NCI-H524 treated with DMSO at 0.1 percent for 48 hours (cell line): ENCODE results near the gene MBD3.
"Not testable (repeated sequence)": the region's sequence is repeated elsewhere in the genome, so short reads cannot be mapped to it uniquely, and the experiment has no call there.

Experiments
- DNase-seq: peaks from one replicate; lab custom pipeline; 2025; lab: John Stamatoyannopoulos, UW

MBD3 gene

DNA sequence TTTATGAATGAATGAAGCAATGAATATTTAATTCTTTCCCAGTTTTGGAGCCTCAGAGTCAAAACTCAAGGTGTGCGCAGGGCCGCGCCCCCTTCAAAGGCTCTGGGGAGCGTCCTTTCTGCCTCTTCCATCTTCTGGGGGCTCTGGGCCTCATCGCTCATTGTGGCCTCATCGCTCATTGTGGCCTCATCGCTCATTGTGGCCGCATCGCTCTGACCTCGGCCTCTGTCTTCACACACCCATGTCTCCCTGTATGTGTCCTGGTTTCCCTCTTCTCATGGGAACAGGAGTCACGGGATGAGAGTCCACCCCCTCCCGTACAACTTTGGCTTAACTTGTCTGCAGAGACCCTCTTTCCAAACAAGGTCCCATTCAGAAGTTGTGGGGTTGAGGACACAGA, 21.3 kb downstream of the MBD3 start:
- DNase-seq = no peak

DNA sequence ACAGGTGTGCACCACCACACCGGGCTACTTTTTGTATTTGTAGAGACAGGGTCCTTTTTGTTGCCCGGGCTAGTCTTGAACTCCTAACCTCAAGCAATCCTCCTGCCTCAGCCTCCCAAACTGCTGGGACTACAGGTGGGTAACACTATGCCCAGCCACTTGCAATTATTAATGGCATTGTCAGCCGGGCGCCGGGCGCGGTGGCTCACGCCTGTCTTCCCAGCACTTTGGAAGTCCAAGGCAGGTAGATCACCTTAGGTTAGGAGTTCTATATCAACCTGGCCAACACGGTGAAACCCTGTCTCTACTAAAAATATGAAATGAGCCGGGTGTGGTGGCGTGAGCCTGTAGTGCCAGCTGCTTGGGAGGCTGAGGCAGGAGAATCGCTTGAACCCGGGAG, 21.8 kb downstream of the MBD3 start:
- no peak for DNase-seq

DNA sequence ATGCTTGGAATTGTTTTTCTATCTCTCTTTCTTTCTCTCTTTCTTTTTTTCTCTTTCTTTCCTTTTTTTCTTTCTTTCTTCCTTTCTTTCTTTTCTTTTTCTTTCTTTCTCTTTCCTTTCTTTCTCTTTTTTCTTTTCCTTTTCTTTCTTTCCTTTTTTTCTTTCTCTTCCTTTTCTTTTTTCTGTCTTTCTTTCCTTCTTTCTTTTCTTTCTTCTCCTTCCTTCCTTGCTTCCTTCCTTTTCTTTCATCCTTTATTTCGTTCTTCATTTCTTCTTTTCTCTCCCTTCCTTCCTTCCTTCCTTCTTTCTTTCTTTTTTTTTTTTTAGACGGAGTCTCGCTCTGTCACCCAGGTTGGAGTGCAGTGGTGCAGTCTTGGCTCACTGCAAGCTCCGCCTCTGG, 22.7 kb downstream of the MBD3 start:
- no peak for DNase-seq

DNA sequence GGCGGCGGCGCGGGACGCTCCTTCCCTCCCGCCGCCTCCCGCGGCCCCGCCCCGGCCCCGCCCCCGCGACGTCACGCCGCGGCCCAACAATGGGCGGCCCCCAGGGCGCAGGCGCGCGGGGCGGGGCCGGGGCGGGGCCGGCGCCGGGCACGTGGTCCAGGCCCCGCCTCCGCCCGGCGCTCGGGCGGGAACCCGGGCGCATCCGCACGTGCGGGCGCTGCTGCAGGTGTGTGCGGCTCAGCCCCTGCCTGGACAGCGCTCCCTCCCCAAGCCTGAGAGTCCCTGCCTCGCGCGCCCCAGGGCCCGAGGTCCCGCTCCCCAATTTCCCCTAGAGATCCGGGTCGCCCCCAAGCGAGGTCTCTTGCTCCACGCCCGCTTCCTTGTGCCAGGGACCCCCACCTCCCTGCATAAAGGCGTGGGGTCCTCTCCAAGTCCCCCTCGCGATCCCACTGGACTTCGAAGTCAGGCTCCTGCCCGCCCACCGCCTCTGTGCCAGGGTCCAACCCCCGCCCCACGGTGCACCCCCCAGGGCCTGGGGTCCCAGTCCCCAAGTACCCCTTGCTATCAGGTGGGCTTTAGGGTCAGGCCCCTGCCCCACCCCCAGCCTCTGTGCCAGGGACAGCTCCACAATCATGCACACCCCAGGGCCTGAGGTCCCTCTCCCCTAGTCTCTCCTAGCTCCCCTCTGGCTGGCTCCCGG, 24.2 kb downstream of the MBD3 start, which contains the start of gene MEX3D:
MEX3D (minus strand) TSS at position 6 of the 700 bp plus-strand sequence. CDS start 267 bp downstream, outside the sequence.
- DNase-seq = no peak

DNA sequence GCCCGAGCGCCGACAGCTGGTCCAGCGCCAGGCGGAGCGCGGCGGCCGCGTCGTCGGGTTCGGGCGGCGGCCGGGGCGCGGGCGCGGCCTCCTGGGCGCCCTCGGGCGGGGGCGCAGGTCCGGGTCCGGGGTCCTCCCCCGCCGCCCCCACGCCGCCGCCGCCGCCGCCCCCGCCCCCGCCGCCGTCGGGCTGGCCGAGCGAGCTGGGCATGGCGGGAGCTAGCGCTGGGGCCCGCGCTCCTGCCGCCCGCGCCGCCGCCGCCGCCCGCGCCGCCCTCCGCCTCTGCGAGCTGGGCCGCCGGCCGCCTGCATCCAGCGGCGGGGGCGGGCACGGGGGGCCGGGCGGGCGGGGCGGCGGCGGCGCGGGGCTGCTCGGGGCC, 24.8 kb downstream of the MBD3 start:
- DNase-seq = no peak

DNA sequence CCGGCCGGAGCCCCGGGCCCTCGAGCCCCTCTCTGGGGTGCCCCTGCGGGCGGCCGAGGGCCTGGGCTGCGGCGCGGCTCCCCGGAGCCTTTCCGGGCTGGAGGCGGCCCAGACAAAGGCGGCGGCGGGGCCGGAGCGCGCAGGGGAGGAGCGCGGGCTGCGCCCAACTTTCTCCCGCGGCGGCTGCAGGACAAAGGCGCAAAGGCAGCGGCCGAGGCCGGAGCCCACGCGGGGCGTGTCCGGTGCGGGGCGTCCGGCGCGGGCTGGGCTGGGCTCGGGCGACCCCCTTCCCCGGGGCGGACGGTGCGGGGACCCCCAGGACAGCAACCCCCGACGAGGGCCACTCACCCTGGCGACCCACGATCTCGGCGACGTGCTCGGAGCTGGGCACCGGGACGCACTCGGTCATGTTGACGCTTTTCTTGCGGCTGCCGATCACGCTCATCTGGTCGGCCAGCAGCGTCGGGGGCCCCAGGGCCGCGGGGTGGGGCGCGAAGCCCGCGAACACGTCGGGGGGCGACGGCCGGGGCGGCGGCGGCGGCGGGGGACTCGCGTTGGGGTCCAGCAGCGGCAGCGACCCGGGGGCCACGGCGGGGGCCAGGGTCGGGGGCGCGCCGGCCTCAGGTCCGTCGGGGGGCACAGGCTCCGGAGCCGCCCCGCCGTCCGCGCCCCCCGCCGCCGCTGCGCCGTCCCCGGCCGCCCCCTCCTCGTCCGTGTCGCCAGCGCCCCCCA, 25.4 kb downstream of the MBD3 start:
- no peak for DNase-seq

DNA sequence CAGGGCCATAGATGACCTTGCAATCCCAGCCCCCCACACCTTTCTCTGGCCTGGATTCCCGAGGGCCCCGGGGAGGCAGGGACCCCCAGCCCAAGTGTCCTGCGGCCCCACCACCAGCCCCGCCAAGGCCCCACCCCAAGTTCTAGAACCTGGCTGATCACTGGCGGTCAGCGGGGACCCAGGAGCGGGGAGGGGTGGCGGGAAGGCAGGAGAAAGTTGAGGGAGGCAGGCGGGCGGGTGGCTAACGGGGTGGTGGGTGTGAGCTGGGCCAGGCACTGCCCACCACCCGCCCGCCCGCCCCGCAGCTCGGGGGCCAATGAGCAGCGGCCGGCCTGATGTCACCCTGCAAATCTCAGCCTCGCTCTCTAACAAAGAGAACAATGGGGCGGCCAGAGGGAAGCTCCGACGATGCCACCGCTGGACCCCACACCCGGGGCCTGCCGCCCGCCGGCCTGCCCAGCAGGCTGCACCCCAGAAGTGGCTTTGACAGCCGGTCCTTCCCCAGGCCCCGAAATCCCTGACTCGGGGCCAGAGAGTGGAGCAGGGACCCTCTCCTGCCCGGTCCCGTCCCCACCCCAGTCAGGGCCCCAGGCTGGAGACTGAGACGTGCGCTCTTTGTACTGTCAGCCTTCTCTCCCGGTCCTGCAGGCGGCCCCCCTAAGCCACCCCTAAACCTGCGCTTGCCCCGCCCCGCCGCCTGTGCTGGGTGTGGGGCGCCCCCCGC, 26.1 kb downstream of the MBD3 start:
- DNase-seq = no peak

DNA sequence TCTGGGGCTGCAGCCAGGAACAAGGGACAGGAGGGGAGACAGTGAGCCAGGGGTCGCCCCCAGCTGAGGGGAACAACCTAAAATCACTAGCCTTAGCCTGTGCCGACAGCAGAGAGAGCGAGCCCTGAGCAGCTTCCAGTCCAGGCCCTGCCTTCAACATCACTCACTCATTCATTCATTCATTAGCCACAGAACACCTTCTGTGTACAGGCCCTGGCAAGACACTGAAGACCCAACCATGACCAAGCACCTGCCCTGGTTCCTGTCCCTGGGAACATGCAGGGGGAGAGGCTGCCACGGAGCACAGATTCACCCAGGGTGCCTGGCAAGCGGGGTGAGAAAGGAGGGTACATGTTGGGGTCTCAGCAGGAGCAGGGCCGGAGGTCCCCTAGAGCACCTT, 29.4 kb downstream of the MBD3 start:
- DNase-seq = no peak

DNA sequence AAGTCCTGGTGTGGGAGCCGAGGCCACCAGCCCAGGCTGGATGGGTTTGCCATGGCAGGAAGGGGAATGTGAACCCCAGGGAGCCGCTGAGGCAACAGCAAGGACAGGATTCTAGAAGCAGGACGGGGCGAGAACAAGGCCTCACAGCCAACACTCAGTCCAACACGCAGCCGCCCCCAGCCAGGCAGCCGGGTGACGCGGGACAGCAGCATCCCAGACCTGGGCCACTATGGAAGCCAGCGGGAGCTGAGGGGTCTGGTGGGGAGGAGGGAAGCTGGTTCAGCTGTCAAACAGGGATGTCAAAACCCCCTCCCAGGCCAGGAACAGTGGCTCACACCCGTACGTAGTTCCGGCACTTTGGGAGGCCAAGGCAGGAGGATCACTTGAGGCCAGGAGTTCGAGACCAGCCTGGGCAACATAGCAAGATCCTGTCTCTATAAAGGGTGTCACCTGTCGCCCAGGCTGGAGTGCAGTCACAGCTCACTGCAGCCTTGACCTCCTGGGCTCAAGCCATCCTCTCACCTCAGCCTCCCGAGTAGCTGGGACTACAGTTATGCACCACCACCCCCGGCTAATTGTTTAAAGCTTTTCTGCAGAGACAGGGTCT, 31.3 kb downstream of the MBD3 start:
- no peak for DNase-seq

DNA sequence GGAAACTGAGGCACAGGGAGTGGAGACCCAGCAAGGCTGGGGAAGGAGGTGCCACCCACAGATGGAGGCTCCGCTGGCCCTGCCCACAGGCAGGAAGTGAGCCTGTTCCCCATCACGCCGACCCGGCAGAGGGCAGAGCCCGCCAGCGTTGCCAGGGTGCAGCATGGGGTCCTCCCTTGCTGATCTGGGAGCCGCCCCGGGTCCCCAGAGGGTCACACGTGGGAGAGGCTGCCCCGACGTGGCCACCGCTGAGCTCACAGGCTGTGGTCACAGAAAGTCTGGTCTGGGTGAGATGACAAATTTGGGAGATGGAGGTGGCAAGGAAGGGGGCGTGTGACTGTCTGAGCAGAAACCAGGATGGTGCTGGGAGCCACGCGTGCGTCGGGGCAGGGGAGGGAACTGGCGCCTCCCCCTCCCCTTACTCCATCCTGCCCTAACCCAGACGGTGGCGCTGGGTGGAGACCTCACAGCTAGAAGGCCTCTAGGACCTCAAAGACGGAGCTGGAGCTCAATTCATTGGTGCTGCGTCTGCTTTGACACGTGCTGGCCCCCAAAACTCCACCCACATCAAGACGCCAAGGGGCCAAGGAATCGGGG, 32.3 kb downstream of the MBD3 start:
- DNase-seq = no peak

DNA sequence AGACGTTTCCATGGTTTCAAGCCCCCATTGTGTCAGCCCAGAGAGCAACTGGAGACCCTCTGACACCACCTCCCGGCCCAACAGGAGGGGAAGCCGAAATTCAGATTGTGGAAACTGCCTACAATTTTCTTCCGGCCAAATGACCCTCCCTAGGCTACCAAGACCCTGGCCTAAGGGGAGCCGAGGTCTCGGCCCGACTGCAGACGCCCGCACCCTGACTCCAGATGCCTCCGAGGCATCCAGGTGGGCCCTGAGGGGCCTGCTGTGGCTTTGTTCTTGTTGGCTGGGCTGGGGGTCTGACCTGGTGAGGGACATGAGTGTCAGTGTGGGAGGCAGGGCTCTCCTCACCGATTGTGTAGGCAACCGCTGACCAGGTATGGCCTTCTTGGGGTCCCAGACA, 34.1 kb downstream of the MBD3 start:
- DNase-seq = no peak

DNA sequence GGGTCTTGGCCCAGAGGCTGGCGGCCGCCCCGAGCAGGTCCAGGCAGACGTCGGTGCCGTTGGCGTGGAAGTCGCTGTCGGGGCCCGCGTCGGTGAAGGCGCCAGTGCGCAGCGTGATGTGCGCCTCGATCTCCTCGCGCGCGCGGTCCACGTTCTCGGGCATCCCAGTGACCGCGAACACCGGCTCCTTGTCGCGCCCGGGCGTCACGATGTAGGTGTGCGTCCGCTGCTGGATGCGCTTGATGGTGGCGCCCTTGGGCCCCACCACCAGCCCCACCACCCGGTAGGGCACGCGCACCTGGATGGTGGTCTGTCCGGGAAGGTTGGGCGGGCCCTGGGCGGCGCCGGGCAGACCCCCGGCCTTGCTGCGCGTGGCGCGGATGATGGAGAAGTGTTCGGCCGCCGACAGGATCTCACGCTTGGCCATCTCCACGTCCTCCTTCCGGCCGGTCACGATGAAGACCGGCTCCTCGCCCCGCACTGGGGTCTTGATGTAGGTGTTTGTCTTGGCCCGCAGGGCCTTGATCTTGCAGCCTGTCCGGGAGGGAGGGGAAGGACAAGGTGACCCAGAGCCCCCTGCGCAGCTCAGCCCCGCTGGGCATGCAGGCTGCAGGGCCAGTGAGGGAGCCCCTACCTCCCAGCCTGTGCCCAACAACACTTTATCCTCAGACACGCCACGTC, 36.1 kb downstream of the MBD3 start:
- no peak for DNase-seq

DNA sequence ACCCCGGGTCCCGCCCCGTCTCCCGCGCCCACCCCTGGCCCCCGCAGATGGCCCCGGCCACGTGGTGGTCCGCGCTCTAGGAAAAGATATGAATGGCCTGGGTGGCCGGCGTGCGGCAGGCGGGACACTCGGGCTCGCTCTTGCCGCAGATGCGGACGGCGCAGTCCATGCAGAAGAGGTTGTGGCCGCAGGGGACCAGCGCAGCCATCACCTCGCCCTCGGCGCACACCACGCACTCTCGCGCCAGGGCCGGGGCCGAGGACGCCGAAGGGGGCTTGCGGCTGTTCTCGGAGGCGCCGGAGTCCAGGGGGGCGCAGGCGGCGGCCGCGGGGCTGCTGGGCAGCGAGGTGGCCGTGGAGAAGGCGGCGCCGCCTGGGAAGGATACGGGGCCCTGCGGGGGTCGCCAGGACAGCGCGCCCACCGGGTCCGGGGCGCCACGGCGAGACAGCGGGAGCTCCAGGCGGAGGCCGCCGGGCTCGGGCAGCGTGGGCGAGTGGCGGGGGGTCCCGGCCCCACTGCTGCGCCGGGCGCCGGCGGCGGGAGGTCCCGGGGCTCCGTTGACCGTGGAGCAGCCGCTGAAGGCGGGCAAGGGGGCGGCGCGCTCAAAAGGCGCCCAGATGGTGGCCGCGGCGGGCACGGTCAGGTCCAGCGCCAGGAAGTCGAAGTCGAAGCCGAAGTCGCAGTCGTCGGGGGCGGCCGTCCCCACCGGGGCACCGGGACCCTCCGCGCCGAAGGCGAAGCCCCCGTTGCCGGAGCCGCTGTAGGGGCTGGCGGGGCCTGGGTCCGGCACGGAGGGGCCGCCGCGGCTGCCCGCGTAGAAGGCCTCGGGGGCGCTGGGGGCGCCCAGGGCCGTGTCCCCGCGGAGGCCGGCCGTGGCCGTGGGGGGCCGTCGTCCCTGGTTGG, 36.9 kb downstream of the MBD3 start:
- no peak for DNase-seq

DNA sequence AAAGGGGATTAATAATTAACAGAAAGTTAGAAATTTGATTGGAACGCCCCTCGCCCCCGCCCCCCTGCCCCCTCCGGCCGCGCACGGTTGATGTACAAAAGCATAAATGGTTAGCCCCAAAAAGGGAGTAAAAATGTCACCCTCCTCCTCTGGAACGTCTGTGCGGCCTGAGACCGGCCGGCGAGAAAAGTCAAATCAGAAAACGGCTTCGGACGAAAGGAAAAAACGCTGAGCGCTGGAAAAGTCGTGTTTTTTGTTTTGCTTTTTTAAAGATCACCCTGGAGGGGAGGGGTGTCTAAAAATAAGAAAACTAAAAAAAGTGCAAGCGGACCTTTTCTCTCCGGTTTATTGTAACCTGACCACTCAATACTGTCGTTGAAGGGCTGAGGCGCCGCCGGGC, 37.7 kb downstream of the MBD3 start:
- DNase-seq = no peak

DNA sequence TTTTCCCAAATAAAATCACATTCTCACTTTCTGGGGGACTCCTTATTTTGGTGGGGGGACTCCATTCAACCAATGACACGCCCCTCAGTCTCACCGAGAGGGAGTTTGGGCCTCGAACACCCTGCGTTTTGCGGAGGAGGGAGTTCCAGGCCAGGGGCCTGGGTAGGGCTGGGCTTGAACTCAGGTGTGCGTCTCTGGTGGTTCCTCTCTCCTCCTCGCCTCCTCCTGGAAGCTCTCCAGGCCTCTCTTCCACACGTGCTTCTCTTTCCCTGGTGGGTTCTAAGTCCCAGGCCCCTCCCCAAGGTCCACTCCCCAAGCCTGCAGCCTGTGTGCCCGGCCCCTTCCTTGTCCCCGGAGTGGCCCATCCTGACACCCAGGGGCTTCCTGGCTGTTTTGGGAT, 39.2 kb downstream of the MBD3 start:
- no peak for DNase-seq

DNA sequence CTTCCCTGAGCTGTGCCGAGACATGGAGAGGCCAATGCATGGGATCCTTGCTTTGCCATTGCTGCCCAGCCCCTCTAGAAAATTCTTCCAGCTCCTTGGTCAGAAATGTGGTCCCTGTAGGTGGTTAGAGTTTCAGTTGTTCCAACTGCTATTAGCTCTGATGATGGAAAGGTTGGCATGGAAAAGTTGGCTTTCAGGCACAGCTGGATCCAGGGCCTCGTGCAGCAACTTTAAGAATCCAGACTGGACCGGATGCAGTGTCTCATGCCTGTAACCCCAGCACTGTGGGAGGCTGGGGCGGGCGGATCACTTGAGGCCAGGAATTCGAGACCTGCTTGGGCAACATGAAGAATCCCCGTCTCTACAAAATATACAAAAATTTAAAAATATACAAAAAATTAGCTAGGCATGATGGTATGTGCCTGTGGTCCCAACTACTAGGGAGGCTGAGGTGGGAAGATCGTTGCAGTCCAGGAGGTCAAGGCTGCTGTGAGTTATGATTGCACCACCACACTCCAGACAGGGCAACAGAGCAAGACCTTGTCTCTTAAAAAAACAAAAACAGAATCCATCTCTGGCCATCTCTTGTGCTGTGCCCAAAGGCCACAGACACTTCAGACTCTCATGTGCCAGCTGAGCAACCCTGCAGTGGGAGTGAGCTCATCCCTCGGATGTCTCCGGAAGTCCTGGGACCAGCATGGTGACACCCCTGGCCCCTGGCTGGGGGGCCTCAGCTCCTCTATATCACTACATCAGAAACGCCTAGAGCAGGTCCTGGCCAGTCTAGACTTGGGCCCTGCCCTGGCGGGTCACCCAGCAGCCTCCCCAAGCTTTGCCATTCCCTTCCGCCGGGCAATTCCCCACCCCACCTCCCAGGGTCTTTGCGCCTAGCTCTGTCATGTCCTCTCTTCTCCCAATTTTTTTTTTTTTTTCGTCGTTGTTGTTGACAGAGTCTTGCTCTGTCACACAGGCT, 41.3 kb downstream of the MBD3 start:
- DNase-seq = no peak

DNA sequence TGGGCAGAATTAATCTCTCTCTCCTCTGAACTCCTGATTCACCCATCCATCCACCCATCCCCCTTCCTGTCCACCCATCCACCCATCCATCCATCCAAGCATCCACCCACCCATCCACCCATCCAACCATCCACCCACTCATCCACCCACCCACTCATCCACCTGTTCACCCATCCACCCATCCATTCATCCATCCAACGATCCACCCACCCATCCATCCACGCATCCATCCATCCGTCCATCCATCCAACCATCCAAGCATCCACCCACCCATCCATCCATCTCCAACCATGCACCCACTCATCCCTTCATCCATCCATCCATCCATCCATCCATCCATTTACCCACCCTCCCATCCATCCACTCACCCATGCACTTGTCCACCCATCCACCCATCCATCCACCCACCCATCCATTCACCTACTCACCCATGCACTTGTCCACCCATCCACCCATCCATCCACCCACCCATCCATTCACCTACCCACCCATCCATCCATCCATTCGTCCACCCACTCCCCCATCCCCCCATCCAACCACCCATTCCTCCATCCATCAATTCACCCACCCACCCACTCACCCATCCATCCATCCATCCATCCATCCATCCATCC, 43.2 kb downstream of the MBD3 start:
- no peak for DNase-seq

DNA sequence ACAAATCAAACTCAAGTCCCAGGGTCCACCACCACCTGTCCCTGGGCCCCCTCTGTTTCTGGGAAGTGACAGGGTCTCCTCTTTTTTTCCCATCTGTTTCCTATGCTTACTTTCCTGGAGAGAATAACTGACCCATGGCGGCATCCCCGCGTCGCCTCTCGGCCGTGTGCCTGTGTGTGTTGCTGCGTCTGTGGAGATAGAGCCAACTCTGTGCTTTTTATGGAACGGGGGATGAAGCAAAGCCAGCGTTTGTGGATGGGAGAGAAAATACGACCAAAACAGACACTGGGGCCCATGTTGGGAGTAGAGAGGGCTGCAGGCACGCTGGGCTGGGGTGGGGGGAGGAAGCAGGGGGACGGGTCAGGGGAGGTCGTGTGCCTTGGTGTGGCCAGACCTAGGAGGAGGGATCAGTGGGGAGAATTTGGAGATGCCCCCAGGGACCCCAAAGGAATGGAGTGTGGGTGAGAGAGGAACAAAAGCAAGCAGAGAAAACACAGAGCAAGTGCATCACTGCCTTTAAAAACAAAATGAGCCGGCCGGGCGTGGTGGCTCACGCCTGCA, 52.2 kb downstream of the MBD3 start:
- no peak for DNase-seq

DNA sequence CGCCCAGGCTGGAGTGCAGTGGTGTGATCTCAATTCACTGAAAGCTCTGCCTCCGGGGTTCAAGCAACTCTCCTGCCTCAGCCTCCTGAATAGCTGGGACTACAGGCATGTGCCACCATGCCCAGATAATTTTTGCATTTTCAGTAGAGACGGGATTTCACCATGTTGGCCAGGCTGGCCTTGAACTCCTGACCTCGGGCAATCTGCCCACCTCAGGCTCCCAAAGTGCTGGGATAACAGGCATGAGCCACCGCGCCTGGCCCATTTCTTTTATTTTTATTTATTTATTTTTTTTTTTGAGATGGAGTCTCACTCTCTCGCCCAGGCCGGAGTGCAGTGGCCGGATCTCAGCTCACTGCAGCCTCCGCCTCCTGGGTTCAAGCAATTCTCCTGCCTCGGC, 52.9 kb downstream of the MBD3 start:
- not testable (repeated sequence) for DNase-seq
